HUES48 (cell line): Measurements from ENCODE around the gene RASD2.

ENCODE experiments used
- H3K27ac ChIP-seq: one replicate; pipeline ENCODE4 v1.7.0; 2013; ENCODE audit warnings: low read depth, low read length, inconsistent platforms
- H3K27me3 ChIP-seq: 2 replicates; pipeline ENCODE4 v1.6.1; 2013; ENCODE audit warnings: mild to moderate bottlenecking, low read length; ENCODE audit not compliant: control insufficient read depth, insufficient read depth
- H3K36me3 ChIP-seq: 2 replicates; pipeline ENCODE4 v1.6.1; 2013; ENCODE audit warnings: low read length; ENCODE audit not compliant: control insufficient read depth, insufficient read depth
- H3K4me1 ChIP-seq: 2 replicates; pipeline ENCODE4 v1.6.1; 2013; ENCODE audit warnings: mild to moderate bottlenecking, low read length; ENCODE audit not compliant: control insufficient read depth, insufficient read depth
- H3K4me3 ChIP-seq: 2 replicates; pipeline ENCODE4 v1.5.1; 2013; ENCODE audit warnings: mild to moderate bottlenecking, low read depth, low read length
- H3K9ac ChIP-seq: 2 replicates; pipeline ENCODE4 v1.6.1; 2013; ENCODE audit warnings: mild to moderate bottlenecking, low read depth, low read length, moderate library complexity
- H3K9me3 ChIP-seq: 2 replicates; pipeline ENCODE4 v1.6.1; 2013; ENCODE audit warnings: low read length; ENCODE audit not compliant: control insufficient read depth, insufficient read depth

The RASD2 gene

DNA sequence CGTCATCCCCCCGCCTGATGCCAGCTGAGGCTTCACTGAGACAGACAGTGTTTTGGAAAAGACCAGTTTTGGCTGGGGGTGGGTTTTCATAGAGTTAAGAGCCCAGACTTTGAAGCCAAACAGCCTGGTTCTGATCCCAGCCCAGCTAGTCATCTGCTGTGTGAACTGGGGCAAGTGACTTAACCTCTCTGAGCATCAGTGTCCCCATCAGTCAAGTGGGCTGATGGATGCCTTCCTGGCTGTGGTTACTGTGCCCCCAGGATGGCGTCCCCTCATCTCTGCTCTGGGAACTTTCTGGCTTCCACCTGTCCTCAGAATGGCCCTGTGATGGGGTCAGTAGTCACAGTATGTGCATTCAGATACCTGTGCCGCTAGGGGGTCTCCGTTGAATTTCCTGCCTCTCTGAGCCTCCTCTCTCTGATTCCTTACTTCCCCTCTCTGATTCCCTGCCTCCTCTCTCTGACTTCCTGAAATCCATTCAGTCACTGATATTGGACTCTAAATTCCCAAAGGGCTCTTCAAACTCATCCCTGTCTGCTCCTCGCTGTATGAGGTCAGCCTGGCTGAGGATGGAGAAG lies 2.4 kb downstream of the RASD2 start:
- H3K9ac ChIP-seq, result no peak overlapping the region
- peaks cover 18% of the 10 kb centered on the region for H3K4me1 ChIP-seq
- no peaks in the 10 kb centered on the region for H3K9me3 ChIP-seq
- H3K27me3 ChIP-seq, result peaks cover 34% of the 10 kb centered on the region
- no peak overlapping the region for H3K27ac ChIP-seq
- no peaks in the 10 kb centered on the region for H3K36me3 ChIP-seq
- no peak overlapping the region for H3K4me3 ChIP-seq

GRCh38 chr22:35543702-35544101 lies 3.1 kb downstream of the RASD2 start:
- no peak overlapping the region for H3K9ac ChIP-seq
- H3K27ac ChIP-seq, result no peak overlapping the region
- peaks cover 24% of the 10 kb centered on the region for H3K4me1 ChIP-seq
- peaks cover 34% of the 10 kb centered on the region for H3K27me3 ChIP-seq
- no peaks in the 10 kb centered on the region for H3K36me3 ChIP-seq
- H3K9me3 ChIP-seq, result no peaks in the 10 kb centered on the region
- no peak overlapping the region for H3K4me3 ChIP-seq

DNA sequence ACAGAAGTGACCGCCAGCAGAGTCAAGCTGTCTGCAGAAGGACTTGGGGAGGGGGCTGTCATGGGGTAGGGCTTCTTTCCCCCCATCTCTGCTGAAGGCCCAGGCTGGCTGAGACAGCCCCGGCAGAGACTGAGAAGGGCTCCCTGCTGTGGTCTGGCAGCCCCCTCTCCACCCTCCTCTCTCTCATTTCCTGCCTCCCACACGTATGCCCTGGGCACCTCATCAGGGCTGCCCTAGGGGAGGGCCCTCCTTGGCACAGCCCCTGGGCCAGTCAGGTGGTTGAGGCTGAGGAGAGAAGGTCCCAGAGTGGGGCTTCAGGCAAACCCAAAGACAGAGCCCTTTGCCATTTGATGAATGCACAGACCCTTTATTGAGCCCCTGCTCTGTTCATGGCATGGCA lies 3.6 kb downstream of the RASD2 start:
- Histone ChIP-seq H3K4me3 (no peak overlapping the region), H3K27ac (no peak overlapping the region), H3K36me3 (no peaks in the 10 kb centered on the region), H3K9ac (no peak overlapping the region), H3K4me1 (peaks cover 29% of the 10 kb centered on the region), H3K9me3 (no peaks in the 10 kb centered on the region), H3K27me3 (peaks cover 29% of the 10 kb centered on the region)

GRCh38 chr22:35544827-35545226 lies 4.2 kb downstream of the RASD2 start:
- H3K4me1 ChIP-seq, result peaks cover 30% of the 10 kb centered on the region
- no peak overlapping the region for H3K27ac ChIP-seq
- H3K36me3 ChIP-seq, result no peaks in the 10 kb centered on the region
- peaks cover 22% of the 10 kb centered on the region for H3K27me3 ChIP-seq
- H3K9ac ChIP-seq, result no peak overlapping the region
- no peaks in the 10 kb centered on the region for H3K9me3 ChIP-seq
- no peak overlapping the region for H3K4me3 ChIP-seq

GRCh38 chr22:35546886-35547285 lies 6.3 kb downstream of the RASD2 start:
- peaks cover 8% of the 10 kb centered on the region for H3K27me3 ChIP-seq

GRCh38 chr22:35547987-35548721 lies 7.5 kb downstream of the RASD2 start:
- Histone ChIP-seq H3K9me3 (no peaks in the 10 kb centered on the region), H3K4me3 (no peak overlapping the region), H3K4me1 (peaks cover 20% of the 10 kb centered on the region), H3K27me3 (no peaks in the 10 kb centered on the region), H3K36me3 (no peaks in the 10 kb centered on the region), H3K9ac (no peak overlapping the region), H3K27ac (peak overlapping the region; percentile 43)

More at GRCh38 chr22:35546886-35547285, 6.3 kb downstream of the RASD2 start:
- Histone ChIP-seq H3K9me3 (no peaks in the 10 kb centered on the region), H3K9ac (no peak overlapping the region), H3K4me1 (peaks cover 26% of the 10 kb centered on the region), H3K4me3 (no peak overlapping the region), H3K27ac (no peak overlapping the region), H3K36me3 (no peaks in the 10 kb centered on the region)

DNA sequence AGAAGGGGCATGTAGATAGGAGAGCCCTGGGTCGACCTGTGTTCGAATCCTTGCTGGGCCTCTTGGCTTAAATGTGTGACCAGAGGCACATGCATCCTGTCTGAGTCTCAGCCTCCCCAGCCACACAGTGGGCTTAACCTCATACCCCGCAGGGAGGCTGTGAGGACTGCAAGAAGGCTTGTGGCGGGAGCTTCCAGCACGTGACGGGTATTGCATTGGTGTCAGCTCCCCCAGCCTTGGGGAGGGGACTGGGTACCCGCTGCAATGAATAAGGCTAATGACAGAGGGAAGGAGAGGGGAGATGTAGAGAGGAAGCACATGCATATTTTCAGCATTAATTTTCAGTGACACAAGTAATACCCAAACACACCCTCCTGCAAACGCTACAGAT lies 8.1 kb downstream of the RASD2 start:
- no peak overlapping the region for H3K9ac ChIP-seq
- no peaks in the 10 kb centered on the region for H3K27me3 ChIP-seq
- no peak overlapping the region for H3K27ac ChIP-seq
- H3K4me3 ChIP-seq, result no peak overlapping the region
- no peaks in the 10 kb centered on the region for H3K36me3 ChIP-seq
- H3K9me3 ChIP-seq, result no peaks in the 10 kb centered on the region
- H3K4me1 ChIP-seq, result peaks cover 20% of the 10 kb centered on the region

DNA sequence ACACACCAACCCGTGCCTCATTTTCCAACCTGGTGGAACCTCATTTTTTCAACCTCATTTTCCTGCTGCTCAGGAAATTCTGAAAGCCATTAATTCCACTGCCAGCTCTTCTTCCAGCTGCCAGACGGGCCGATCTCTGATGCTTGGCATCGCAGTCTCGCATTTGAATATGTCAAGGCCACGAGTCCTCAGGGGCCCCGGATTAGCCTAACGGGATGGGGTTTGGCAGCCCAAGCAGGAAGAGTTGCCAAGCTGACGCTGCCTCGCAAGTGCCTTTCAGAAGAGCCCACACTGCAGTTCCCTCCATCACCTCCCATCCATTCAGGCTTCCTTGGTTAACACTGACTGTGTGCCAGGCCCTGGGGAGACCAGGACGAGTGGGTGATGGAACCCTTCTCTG lies 8.7 kb downstream of the RASD2 start:
- Histone ChIP-seq H3K27me3 (no peaks in the 10 kb centered on the region), H3K4me3 (no peak overlapping the region), H3K9ac (no peak overlapping the region), H3K4me1 (peaks cover 20% of the 10 kb centered on the region), H3K36me3 (no peaks in the 10 kb centered on the region), H3K9me3 (no peaks in the 10 kb centered on the region), H3K27ac (no peak overlapping the region)

DNA sequence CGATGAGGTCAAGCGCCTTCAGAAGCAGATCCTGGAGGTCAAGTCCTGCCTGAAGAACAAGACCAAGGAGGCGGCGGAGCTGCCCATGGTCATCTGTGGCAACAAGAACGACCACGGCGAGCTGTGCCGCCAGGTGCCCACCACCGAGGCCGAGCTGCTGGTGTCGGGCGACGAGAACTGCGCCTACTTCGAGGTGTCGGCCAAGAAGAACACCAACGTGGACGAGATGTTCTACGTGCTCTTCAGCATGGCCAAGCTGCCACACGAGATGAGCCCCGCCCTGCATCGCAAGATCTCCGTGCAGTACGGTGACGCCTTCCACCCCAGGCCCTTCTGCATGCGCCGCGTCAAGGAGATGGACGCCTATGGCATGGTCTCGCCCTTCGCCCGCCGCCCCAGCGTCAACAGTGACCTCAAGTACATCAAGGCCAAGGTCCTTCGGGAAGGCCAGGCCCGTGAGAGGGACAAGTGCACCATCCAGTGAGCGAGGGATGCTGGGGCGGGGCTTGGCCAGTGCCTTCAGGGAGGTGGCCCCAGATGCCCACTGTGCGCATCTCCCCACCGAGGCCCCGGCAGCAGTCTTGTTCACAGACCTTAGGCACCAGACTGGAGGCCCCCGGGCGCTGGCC lies 11.0 kb downstream of the RASD2 start:
- no peaks in the 10 kb centered on the region for H3K36me3 ChIP-seq
- peaks cover 20% of the 10 kb centered on the region for H3K4me1 ChIP-seq
- no peak overlapping the region for H3K4me3 ChIP-seq
- no peak overlapping the region for H3K9ac ChIP-seq
- H3K9me3 ChIP-seq, result no peaks in the 10 kb centered on the region
- no peak overlapping the region for H3K27ac ChIP-seq
- H3K27me3 ChIP-seq, result no peaks in the 10 kb centered on the region

GRCh38 chr22:35552196-35552842 lies 11.7 kb downstream of the RASD2 start:
- Histone ChIP-seq H3K4me3 (no peak overlapping the region), H3K4me1 (peaks cover 20% of the 10 kb centered on the region), H3K27ac (no peak overlapping the region), H3K9ac (no peak overlapping the region), H3K27me3 (no peaks in the 10 kb centered on the region), H3K36me3 (no peaks in the 10 kb centered on the region), H3K9me3 (no peaks in the 10 kb centered on the region)

GRCh38 chr22:35552846-35553245 lies 12.2 kb downstream of the RASD2 start:
- Histone ChIP-seq H3K27me3 (no peaks in the 10 kb centered on the region), H3K36me3 (no peaks in the 10 kb centered on the region)

More at GRCh38 chr22:35552846-35553245, 12.2 kb downstream of the RASD2 start:
- Histone ChIP-seq H3K4me1 (peaks cover 19% of the 10 kb centered on the region), H3K9ac (no peak overlapping the region), H3K4me3 (no peak overlapping the region), H3K9me3 (no peaks in the 10 kb centered on the region), H3K27ac (no peak overlapping the region)
